Sciatic nerve (tissue), 2 donors: ENCODE results near the gene CNTF. TPM values are rescaled to one million over a fixed set of nuclear protein-coding genes. Genes with fewer than 3 reads are reported as not detected.
"Not testable (repeated sequence)": the region's sequence is repeated elsewhere in the genome, so short reads cannot be mapped to it uniquely, and the experiment has no call there.

Experiments used
- ATAC-seq: fragments of 200-7000 bp; cut with Tn5 transposase; one replicate; pipeline ENCODE4 v1.9.1; 2020; ENCODE audit warnings: mild to moderate bottlenecking, moderate library complexity
- DNase-seq: peaks from one replicate; pipeline ENCODE4 v3.0.0-alpha.2; 2020; ENCODE audit warnings: low spot score
- intact Hi-C: fragments of 100-400 bp; cut with DNase I; formaldehyde crosslinking; loops from one replicate; pipeline ENCODE4 v1.14.2; 2022
- total RNA-seq: library from RNA; stranded (reverse); fragmentation: NEBNext Ultra II Directional; extraction: Animal tissue kit (Norgen Biotek cat#: 25700); gene quantifications from one replicate; pipeline ENCODE4 v1.2.1, GENCODE V29; 2021
- donor health status: DM: no; HTN: no; CAD: no.
- donor health status: DM: no; HTN: no; CAD: no.

Gene CNTF, protein sequence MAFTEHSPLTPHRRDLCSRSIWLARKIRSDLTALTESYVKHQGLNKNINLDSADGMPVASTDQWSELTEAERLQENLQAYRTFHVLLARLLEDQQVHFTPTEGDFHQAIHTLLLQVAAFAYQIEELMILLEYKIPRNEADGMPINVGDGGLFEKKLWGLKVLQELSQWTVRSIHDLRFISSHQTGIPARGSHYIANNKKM
- 426 TPM for total RNA-seq

DNA sequence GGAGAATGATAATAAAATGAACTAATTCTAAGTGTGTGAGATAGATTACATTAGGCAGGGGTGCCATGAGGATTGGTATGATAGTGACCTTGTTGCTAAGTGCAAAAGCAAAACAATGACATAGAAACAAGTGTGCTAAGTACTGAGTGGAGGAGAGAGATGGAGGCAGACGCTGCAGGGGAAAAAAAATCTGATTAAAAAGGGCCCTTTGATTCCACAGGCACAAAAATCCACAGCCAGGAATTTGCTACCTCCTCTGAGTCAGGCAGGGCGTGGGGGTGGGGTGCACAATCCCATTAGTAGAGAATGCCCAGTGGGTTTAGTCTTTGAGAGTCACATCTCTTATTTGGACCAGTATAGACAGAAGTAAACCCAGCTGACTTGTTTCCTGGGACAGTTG lies at the start of gene CNTF:
CNTF (plus strand) TSS at position 322 of the 400 bp plus-strand sequence. CDS start 88 bp downstream, outside the sequence.
- intact Hi-C loops: no loop called here
- DNase-seq (no peak), ATAC-seq (peak; percentile 49)

DNA sequence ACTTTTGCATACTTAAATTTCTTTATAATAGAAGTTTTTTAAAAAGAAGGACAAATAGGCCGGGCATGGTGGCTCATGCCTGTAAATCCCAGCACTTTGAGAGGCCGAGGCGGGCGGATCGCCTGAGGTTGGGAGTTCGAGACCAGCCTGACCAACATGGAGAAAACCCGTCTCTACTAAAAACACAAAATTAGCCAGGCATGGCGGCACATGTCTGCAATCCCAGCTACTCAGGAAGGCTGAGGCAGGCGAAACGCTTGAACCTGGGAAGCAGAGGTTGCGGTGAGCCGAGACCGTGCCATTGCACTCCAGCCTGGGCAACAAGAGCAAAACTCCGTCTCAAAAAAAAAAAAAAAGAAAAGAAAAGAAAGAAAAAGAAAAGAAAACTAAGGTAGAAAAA lies 49.6 kb upstream of the CNTF start:
- intact Hi-C loops, DNase-seq, ATAC-seq: not testable (repeated sequence)

DNA sequence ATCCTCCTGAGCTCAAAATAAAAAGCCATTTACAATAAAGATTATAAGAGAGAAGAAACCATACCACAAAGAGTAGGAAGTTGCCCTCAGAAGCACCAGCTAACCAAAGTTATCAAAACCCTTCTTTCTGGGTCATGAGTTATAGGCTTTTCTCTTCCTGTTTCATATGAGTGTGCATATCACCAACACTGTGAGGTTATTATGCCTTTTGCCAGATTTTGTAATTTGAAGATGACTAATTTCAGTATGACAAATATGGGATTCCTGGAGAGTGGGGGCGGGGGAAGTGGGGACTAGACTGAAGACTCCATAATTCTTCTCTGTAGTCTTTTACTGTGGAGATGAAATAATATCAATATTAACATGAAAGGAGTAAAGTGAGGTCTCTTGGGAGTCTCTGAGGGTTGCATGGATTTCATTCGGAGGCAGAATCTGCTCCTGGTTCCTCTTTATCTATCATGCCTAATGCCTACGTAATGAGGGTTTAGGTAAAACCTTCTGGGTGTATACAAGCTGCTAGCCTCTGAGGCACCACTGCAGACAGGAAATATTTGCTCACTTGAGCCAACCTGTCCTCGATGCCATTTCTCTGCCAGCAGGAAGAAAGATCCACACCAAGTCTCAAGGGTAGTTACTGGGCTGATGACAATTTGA lies 48.9 kb upstream of the CNTF start:
- peak; percentile 75 for DNase-seq
- ATAC-seq: no peak
- intact Hi-C loops: no loop called here

DNA sequence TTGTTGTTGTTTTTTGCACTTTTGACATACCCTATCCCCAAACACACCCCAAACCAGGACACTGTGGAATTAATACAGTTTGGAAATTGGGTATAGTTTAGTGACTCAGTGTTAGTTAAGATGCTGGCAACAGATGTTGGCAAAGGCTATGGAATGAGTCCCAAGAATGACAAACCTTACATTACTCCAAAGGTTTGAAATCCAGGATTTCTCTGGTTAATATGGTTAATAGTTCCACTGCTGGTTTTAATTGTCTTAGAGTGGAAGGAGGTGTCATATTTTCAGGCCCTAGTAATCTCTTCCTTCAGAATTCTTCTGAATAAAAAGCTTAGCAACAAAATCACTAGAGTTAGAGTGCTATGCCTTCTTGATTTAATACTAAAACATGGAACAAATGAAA lies 47.6 kb upstream of the CNTF start:
- ATAC-seq (no peak), DNase-seq (no peak)
- intact Hi-C loops: no loop called here

DNA sequence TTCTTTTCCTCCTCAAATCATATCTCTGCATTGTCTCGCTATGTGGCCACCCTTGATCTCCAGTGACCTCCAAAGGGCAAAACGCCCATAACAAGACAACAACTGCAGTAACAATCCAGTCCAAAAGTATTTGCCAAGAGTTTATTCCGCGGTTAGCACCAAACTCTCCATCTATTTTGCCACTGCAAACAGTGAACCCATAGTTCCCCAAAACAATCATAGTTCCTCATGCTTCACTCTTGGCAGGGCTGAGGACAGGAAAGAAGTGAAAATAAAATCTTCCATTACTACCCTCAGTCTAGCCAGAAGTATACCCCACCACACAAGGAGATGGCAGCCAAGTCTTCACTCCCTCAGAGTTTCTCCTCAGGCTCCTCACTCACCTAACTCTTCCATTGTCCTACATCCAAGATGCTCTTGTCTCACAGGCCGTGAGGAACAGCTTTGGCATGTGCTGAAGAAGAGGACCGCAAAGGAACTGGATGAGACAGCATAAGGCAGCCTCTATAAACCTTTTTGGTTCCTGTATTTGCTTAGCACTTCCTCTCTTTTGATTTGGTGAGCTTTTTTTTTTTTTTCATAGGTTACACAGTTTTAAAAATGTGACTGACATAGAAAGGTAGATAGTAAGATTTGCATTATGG lies 47.0 kb upstream of the CNTF start, which contains the start of gene LPXN:
LPXN (minus strand) TSS at position 480 of the 644 bp plus-strand sequence; CDS start at position 396, 84 bp downstream.
- no peak for DNase-seq
- intact Hi-C loops: no loop called here
- no peak for ATAC-seq

DNA sequence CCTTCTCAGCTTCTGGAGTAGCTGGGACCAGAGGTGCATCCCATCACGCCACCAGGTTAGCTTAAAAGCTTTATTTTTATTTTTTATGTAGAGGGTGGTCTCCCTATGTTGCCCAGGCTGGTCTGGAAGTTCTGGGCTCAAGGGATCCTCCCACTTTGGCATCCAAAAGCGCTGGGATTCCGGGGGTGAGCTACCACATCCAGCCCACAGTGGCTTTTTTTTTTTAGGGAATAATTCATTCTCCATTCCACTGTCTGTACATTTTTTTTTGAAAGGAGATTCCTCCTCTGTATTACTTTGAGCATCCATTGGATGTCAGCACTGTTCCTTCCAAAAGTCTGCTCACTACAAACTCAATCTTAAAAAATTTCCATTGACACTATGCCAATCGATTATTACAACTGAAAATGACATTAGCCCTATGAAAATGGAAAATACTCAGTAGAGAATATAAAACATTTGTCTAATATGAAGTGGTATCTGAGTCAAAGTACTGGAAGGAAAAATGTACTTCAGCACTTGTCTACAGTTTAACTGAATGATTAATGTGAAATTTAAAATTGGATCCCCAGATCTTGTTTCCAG lies 45.5 kb upstream of the CNTF start:
- intact Hi-C loops: no loop called here
- DNase-seq (no peak), ATAC-seq (no peak)

DNA sequence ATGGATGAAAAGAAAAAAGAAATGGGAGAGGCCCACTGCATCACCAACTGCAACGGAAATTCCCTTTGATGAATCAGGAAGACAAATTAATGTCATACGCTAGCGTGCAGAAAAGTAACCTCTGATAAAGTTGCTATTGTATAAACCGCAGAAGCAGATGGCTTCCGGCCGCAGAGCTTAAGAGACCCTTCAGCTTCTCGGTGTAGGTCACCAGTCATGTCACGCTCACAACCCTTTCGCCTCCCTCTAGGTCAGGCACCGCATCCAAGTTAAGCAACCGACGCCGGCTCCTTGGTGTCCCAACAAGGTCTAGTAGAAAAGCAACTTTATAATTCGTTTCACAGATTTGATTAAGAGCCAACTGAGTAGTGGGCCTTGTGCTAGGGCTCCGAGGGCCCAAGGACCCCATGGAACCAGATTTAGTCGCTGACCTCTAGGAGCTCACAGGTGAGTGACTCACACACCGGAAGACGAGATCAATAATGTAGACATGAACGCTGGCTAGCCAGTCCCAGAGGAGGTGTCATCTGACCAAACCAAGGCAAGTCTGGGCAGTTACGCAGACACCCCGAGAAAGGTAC lies 44.8 kb upstream of the CNTF start:
- DNase-seq (peak; percentile 79), ATAC-seq (peak; percentile 1)
- intact Hi-C loops: no loop called here

DNA sequence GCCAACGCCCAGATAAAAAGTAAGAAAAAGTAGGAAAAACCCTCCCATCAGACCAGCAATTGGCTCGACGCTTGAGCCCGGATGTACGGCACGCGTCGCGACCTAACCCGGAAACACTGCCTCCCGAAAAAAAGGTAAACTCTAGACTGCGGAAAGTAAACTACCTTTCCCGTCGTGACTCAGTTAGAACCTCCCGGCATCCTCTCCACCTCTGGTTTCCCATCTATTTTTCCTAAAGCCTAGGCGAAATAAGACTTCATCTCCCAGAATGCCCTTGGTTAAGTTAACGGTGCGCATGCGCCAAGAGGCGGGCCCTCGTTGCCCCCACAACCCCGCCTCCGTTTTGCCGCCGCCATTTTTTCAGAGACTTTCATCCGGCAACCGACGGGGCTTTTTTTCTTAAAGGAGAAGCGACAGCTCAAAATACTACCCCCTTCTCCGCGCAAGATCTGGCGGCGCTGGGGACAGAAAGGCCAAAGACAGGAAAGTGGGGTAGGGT lies 44.3 kb upstream of the CNTF start:
- ATAC-seq (peak; percentile 89), DNase-seq (peak; percentile 97)
- intact Hi-C loops: no loop called here

DNA sequence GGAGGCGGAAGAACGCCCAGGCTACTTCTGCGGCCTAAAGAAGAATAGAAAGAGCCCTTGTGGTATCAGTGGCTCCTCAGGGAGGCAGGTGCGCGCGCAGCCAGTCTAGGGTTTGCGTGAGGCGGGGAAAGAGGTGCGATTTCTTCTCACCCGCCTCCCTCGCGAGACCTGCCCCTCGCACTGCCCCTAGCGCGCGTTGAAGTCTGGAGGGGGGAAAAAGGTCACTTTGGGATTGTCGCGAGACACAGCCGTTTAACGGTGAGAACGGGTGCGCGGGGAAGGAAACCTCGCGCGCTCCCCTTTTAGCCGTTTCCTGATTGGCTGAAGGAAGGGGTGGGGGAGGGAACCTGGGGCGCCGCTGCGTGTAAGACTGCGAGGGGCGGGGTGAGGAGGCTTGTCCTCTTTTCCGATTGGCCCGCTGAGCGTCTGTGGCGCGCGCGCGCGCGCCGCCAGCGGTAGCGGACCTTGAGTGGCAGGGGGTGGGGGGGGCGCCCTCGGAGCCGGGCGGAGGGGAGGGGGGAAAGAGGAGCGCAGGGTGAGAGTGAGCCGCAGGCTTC lies 43.8 kb upstream of the CNTF start, which contains the start of gene ZFP91:
ZFP91 (plus strand) TSS at position 429 of the 557 bp plus-strand sequence. CDS start 219 bp downstream, outside the sequence.
- intact Hi-C loops: no loop called here
- peak; percentile 98 for DNase-seq
- peak; percentile 94 for ATAC-seq

DNA sequence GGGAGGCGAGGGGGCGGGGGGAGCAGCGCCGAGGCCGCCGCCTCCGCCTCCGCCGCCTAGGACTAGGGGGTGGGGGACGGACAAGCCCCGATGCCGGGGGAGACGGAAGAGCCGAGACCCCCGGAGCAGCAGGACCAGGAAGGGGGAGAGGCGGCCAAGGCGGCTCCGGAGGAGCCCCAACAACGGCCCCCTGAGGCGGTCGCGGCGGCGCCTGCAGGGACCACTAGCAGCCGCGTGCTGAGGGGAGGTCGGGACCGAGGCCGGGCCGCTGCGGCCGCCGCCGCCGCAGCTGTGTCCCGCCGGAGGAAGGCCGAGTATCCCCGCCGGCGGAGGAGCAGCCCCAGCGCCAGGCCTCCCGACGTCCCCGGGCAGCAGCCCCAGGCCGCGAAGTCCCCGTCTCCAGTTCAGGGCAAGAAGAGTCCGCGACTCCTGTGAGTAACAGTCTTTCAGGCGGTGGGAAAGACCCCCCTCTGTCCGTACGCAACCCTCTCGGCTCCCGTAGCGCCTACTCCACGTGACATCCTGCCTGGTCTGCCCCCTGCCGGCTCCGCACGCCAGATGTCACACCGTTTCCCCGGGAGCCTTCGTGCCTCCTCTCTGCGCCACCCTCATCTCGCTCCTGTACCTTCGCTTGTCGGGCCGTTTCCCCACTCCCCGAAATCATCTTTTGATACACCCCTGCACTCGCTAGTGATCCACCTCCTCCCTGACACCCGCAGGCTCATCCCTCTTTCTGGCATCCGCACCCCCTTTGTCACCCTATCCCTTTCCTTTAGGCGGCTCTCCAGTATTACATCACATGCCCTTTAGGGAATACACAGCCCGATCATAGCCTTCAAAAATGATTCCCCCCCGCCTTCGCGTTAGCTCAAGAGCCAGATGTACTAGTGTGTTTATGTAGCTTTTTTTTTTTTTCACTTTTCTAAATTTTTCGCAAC lies 43.0 kb upstream of the CNTF start:
- ATAC-seq: peak; percentile 64
- intact Hi-C loops: no loop called here
- DNase-seq: peak; percentile 96

DNA sequence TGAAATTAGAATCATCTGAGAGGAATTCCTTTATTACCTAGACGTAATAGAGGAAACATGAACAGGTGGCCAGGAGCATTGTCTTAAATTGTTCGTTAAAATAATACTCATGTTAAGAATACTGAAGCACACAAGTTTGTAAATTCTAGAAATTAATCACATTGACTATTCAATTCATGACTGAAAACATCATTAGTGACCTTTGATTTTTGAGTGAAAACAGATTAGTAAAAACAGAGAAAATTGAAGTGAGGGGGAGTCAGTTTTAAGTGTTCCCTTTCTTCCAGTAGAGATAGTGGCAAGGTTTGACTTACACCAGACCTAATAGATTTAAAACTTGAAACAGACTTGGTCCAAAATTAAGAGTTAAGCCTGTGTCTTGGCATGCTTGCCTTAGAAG lies 42.2 kb upstream of the CNTF start:
- no peak for ATAC-seq
- DNase-seq: no peak
- intact Hi-C loops: no loop called here

DNA sequence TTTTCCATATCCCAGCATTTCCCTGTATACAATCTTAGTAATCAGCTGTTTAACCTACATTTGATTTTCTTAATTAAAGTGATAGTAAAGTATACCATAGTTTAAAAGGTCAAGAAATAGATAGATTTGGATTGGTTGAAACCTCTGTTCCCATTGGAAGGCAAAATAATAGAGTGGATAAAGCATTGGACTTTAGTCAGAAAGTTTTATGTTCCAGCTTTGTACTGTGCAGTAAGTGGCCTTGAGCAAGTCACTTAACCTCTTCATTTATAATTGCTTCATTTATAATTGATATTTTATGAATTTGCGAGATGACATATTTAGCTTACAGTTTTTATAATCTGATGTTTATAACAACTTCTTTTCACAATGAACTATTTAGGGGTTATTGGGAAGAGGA lies 40.0 kb upstream of the CNTF start:
- DNase-seq (no peak), ATAC-seq (no peak)
- intact Hi-C loops: no loop called here

DNA sequence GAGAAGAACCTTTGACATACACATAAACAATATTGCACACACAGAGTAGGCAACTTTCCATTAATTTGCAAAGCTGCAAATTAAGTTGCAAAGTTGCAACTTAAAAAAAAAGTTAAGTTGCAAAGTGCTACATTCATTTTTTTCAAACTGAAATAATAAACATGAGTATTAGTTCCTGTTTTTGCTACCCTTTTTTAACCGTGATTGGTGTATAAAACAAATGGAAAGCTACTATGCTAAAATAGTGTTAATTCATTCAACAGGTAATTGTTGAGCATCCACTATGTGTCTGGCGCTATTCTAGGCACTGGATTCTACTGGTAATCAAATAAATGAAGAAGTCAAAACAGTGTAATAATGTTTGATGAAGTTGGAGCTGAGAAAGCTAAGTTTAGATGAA lies 35.5 kb upstream of the CNTF start:
- no peak for DNase-seq
- no peak for ATAC-seq
- intact Hi-C loops: no loop called here

DNA sequence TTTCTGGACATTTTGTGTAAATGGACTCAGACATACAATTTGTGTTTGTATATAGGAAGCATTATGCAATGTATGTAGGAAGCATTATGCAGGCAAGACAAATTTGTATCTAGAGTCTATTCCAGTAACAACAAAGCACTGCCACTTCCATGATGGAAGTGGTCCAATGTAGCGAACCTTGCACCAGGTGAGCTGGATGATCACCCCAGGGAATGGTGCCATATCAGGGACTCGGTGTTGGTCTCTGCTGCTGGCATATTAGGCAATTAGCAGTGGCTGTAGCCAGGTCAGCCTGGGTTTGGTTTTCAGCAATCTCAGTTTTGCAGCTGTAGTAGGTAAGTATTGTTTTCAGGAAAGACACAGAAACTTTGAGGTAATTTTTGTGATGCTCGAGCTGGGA lies 30.8 kb upstream of the CNTF start:
- intact Hi-C loops: no loop called here
- ATAC-seq (no peak), DNase-seq (no peak)

DNA sequence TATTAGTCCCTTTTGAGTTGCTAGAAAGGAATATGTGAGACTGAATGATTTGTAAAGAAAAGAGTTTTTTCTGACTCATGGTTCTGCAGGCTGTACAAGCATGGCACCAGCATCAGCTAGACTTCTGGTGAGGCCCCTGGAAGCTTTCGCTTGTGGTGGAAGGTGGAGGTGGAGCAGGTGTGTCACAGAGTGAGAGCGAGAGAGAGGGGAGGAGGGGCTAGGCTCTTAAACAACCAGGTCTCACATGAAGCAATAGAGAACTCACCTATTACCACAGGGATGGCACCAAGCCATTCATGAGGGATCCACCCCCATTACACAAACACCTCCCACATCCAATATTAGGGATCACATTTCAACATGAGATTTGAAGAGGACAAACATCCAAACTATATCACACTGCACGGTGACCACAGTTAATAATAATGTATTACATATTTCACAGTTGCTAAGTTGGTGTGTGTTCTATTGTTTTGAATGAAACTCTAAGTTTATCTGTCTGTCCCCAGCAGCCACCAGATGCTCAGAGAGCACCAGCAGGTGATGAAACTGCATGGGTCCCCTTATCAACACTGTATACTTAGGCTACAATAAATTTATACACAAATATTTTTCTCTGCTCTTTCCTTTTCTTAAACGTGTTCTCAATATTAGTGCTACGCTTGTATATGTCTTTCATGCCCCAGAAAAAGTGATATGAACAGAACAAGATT lies 29.5 kb upstream of the CNTF start:
- no peak for ATAC-seq
- DNase-seq: no peak
- intact Hi-C loops: no loop called here

DNA sequence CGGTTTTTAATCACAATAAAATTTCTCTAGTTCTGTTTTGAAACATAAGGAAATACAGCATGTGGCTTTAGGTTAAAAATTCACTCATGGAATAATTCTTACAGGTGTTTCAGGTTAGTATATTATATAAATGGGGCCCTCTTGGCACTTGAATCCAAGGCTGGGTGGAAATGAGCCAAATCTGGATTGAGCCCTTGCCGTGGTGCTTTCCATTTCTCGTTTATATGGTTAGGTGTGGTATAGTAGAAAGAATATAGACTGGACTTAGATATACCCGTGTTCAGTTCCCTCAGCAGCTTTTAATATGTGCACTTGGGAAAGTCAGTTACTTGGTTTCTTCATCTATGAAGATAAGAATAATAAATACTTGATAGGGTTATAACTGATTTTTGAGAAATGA lies 27.6 kb upstream of the CNTF start:
- ATAC-seq (no peak), DNase-seq (no peak)
- intact Hi-C loops: no loop called here

DNA sequence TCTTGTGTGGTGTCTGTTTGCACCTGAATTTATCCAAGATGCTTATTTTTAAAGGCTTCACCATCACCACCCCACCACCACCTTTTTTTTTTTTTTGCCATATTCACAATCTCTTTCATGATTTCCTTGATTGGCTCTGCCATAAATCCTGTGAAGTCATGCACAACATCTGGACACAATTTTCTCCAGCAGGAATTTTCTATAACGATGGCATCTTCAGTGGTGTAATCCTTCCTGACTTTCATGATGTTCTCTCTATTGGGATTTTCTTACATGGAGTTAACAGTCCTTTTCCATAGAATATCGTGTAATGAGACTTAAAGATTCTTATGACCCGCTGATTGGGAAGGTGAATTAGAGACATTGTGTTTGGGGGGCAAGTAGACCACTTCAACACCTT lies 25.8 kb upstream of the CNTF start:
- no peak for DNase-seq
- intact Hi-C loops: no loop called here
- no peak for ATAC-seq
